HUES6 (cell line): Measurements from ENCODE around the gene CCL21.

ENCODE experiments used
- H3K27ac ChIP-seq: 2 replicates; pipeline ENCODE4 v1.7.0; 2013; ENCODE audit warnings: low read depth, mild to moderate bottlenecking, low read length, inconsistent platforms
- H3K27me3 ChIP-seq: 2 replicates; pipeline ENCODE4 v1.6.1; 2013; ENCODE audit warnings: low read length; ENCODE audit not compliant: control insufficient read depth, insufficient read depth
- H3K36me3 ChIP-seq: 2 replicates; pipeline ENCODE4 v1.6.1; 2013; ENCODE audit warnings: low read length; ENCODE audit not compliant: control insufficient read depth, insufficient read depth
- H3K4me1 ChIP-seq: 2 replicates; pipeline ENCODE4 v1.6.1; 2013; ENCODE audit warnings: low read length; ENCODE audit not compliant: control insufficient read depth, insufficient read depth
- H3K4me3 ChIP-seq: 2 replicates; pipeline ENCODE4 v1.5.1; 2013; ENCODE audit warnings: low read depth, low read length
- H3K9ac ChIP-seq: one replicate; pipeline ENCODE4 v1.6.1; 2013; ENCODE audit warnings: mild to moderate bottlenecking, low read length
- H3K9me3 ChIP-seq: 2 replicates; pipeline ENCODE4 v1.6.1; 2013; ENCODE audit warnings: low read depth, low read length; ENCODE audit not compliant: control insufficient read depth, insufficient read depth

CCL21 gene

GRCh38 chr9:34687276-34688030, 22.5 kb downstream of the CCL21 start:
- no peaks in the 10 kb centered on the region for H3K9me3 ChIP-seq
- no peak overlapping the region for H3K9ac ChIP-seq
- H3K27me3 ChIP-seq = no peaks in the 10 kb centered on the region
- H3K4me1 ChIP-seq = peaks cover 11% of the 10 kb centered on the region
- no peak overlapping the region for H3K27ac ChIP-seq
- H3K36me3 ChIP-seq = no peaks in the 10 kb centered on the region
- no peak overlapping the region for H3K4me3 ChIP-seq

GRCh38 chr9:34686732-34687131, 23.2 kb downstream of the CCL21 start:
- Histone ChIP-seq H3K9ac (no peak overlapping the region), H3K36me3 (no peaks in the 10 kb centered on the region), H3K27ac (no peak overlapping the region)

GRCh38 chr9:34686231-34686630, 23.7 kb downstream of the CCL21 start:
- Histone ChIP-seq H3K27ac (no peak overlapping the region), H3K4me3 (no peak overlapping the region), H3K4me1 (peaks cover 11% of the 10 kb centered on the region), H3K9me3 (no peaks in the 10 kb centered on the region), H3K36me3 (no peaks in the 10 kb centered on the region), H3K27me3 (no peaks in the 10 kb centered on the region), H3K9ac (no peak overlapping the region)

More at GRCh38 chr9:34686732-34687131, 23.2 kb downstream of the CCL21 start:
- H3K4me3 ChIP-seq = no peak overlapping the region
- no peaks in the 10 kb centered on the region for H3K27me3 ChIP-seq
- H3K4me1 ChIP-seq = peaks cover 11% of the 10 kb centered on the region
- no peaks in the 10 kb centered on the region for H3K9me3 ChIP-seq

GRCh38 chr9:34685591-34685990, 24.3 kb downstream of the CCL21 start:
- H3K9me3 ChIP-seq = no peaks in the 10 kb centered on the region
- no peaks in the 10 kb centered on the region for H3K36me3 ChIP-seq
- H3K4me3 ChIP-seq = no peak overlapping the region
- no peak overlapping the region for H3K27ac ChIP-seq
- peaks cover 11% of the 10 kb centered on the region for H3K4me1 ChIP-seq
- H3K27me3 ChIP-seq = no peaks in the 10 kb centered on the region
- H3K9ac ChIP-seq = no peak overlapping the region

- Histone ChIP-seq H3K27ac (no peak overlapping the region), H3K9me3 (no peaks in the 10 kb centered on the region), H3K27me3 (no peaks in the 10 kb centered on the region), H3K9ac (no peak overlapping the region), H3K36me3 (no peaks in the 10 kb centered on the region), H3K4me1 (peaks cover 11% of the 10 kb centered on the region), H3K4me3 (no peak overlapping the region)
Observed at GRCh38 chr9:34684816-34685215, 25.1 kb downstream of the CCL21 start.

GRCh38 chr9:34684145-34684544, 25.8 kb downstream of the CCL21 start:
- no peak overlapping the region for H3K4me3 ChIP-seq
- H3K4me1 ChIP-seq = peaks cover 11% of the 10 kb centered on the region
- no peak overlapping the region for H3K27ac ChIP-seq
- no peaks in the 10 kb centered on the region for H3K36me3 ChIP-seq
- no peaks in the 10 kb centered on the region for H3K9me3 ChIP-seq
- no peak overlapping the region for H3K9ac ChIP-seq
- H3K27me3 ChIP-seq = no peaks in the 10 kb centered on the region

GRCh38 chr9:34675869-34676268, 34.1 kb downstream of the CCL21 start:
- H3K9me3 ChIP-seq = no peaks in the 10 kb centered on the region
- no peaks in the 10 kb centered on the region for H3K27me3 ChIP-seq
- no peaks in the 10 kb centered on the region for H3K36me3 ChIP-seq
- no peak overlapping the region for H3K9ac ChIP-seq
- H3K27ac ChIP-seq = no peak overlapping the region
- H3K4me3 ChIP-seq = no peak overlapping the region
- peaks cover 3% of the 10 kb centered on the region; the same call in 1 of the 2 replicates for H3K4me1 ChIP-seq

GRCh38 chr9:34675048-34675714, 34.8 kb downstream of the CCL21 start:
- no peaks in the 10 kb centered on the region for H3K36me3 ChIP-seq
- no peak overlapping the region for H3K27ac ChIP-seq
- H3K4me3 ChIP-seq = no peak overlapping the region

GRCh38 chr9:34674440-34674839, 35.5 kb downstream of the CCL21 start:
- no peak overlapping the region for H3K4me3 ChIP-seq
- H3K36me3 ChIP-seq = no peaks in the 10 kb centered on the region
- no peaks in the 10 kb centered on the region for H3K27me3 ChIP-seq
- H3K9ac ChIP-seq = no peak overlapping the region
- peaks cover 6% of the 10 kb centered on the region; the same call in 1 of the 2 replicates for H3K9me3 ChIP-seq
- no peak overlapping the region for H3K27ac ChIP-seq
- H3K4me1 ChIP-seq = peaks cover 3% of the 10 kb centered on the region; the same call in 1 of the 2 replicates

More at GRCh38 chr9:34675048-34675714, 34.8 kb downstream of the CCL21 start:
- Histone ChIP-seq H3K9me3 (no peaks in the 10 kb centered on the region), H3K4me1 (peaks cover 3% of the 10 kb centered on the region; the same call in 1 of the 2 replicates), H3K9ac (no peak overlapping the region), H3K27me3 (no peaks in the 10 kb centered on the region)

- Histone ChIP-seq H3K9me3 (peaks cover 9% of the 10 kb centered on the region; the same call in 1 of the 2 replicates), H3K4me1 (peaks cover 3% of the 10 kb centered on the region; the same call in 1 of the 2 replicates), H3K4me3 (no peak overlapping the region), H3K27me3 (no peaks in the 10 kb centered on the region), H3K27ac (no peak overlapping the region), H3K36me3 (peaks cover 7% of the 10 kb centered on the region), H3K9ac (no peak overlapping the region)
Observed at GRCh38 chr9:34671307-34671706, 38.6 kb downstream of the CCL21 start.
